Breast epithelium (tissue), 3 donors: ENCODE data around the gene FAT1.

Source experiments
- CTCF ChIP-seq, 3 donors: fragments of 450-650 bp; IDR thresholded peaks; one replicate each; pipeline ENCODE4 v1.5.1; 2016 to 2017; ENCODE audit warnings: antibody characterized with exemption in 3 of 3, mild to moderate bottlenecking in 3 of 3, moderate library complexity in 3 of 3
- POLR2AphosphoS5 ChIP-seq, 3 donors: sonication (generic); formaldehyde crosslinking; IDR thresholded peaks; one replicate each; pipeline ENCODE4 v1.6.1; 2017; ENCODE audit warnings: antibody characterized with exemption in 3 of 3

- TF ChIP-seq POLR2AphosphoS5 (IDR thresholded peaks at IDR 0.05) (no peak), CTCF (IDR thresholded peaks at IDR 0.05) (no peak)
Observed at GRCh38 chr4:186606591-186606992, 117.1 kb downstream of the FAT1 start.
